BE2C (cell line): Measurements from ENCODE around the gene SYT1.

Experiments used
- DNase-seq: peaks from one replicate; pipeline ENCODE4 v3.0.0-alpha.2; 2020
- H3K27me3 ChIP-seq: fragments of 250-450 bp; sonication (Bioruptor Pico); 2 replicates; pipeline ENCODE4 v1.5.1; 2020; ENCODE audit warnings: mild to moderate bottlenecking
- H3K36me3 ChIP-seq: fragments of 250-450 bp; sonication (Bioruptor Pico); 2 replicates; pipeline ENCODE4 v1.5.1; 2020; ENCODE audit warnings: mild to moderate bottlenecking
- H3K4me1 ChIP-seq: fragments of 250-450 bp; sonication (Bioruptor Pico); 2 replicates; pipeline ENCODE4 v1.5.1; 2020
- H3K4me3 ChIP-seq: 2 replicates; pipeline ENCODE4 v1.5.1; 2011; ENCODE audit warnings: low read depth, low read length
- H3K9me3 ChIP-seq: fragments of 250-450 bp; sonication (Bioruptor Pico); 2 replicates; pipeline ENCODE4 v1.5.1; 2020
- TF ChIP-seq, protein P1 (sequence below): IDR thresholded peaks from 2 replicates; pipeline ENCODE4 v1.5.1; 2012; ENCODE audit warnings: mild to moderate bottlenecking, low read depth, low read length

The SYT1 gene

DNA sequence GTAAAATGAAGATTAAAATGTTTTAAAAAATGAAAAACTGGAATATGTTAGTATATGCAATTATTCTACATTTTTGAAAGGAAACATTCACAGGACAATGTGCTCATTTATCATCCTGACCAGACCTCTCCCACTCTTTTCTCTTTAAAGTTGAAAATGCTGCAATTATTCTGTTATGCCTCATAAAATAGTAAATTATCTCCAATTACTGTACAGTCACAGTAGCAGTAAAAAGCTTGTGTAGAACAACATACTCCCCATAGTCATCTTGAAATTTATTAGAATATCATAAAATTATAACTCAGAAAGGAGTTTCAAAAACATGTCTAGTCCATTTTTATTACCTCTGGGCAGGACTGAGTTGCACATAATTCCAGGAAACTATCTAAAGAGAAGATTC is 250.3 kb downstream of the SYT1 start:
- DNase-seq = no peak
- H3K4me1 ChIP-seq = peaks cover 27% of the 10 kb centered on the region
- no peak overlapping the region for H3K4me3 ChIP-seq
- TF ChIP-seq, protein P1, sequence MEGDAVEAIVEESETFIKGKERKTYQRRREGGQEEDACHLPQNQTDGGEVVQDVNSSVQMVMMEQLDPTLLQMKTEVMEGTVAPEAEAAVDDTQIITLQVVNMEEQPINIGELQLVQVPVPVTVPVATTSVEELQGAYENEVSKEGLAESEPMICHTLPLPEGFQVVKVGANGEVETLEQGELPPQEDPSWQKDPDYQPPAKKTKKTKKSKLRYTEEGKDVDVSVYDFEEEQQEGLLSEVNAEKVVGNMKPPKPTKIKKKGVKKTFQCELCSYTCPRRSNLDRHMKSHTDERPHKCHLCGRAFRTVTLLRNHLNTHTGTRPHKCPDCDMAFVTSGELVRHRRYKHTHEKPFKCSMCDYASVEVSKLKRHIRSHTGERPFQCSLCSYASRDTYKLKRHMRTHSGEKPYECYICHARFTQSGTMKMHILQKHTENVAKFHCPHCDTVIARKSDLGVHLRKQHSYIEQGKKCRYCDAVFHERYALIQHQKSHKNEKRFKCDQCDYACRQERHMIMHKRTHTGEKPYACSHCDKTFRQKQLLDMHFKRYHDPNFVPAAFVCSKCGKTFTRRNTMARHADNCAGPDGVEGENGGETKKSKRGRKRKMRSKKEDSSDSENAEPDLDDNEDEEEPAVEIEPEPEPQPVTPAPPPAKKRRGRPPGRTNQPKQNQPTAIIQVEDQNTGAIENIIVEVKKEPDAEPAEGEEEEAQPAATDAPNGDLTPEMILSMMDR = no peak
- no peaks in the 10 kb centered on the region for H3K9me3 ChIP-seq
- H3K27me3 ChIP-seq = no peaks in the 10 kb centered on the region
- peaks cover 14% of the 10 kb centered on the region for H3K36me3 ChIP-seq

- H3K9me3 ChIP-seq = no peaks in the 10 kb centered on the region
- no peaks in the 10 kb centered on the region for H3K27me3 ChIP-seq
- H3K4me1 ChIP-seq = peaks cover 27% of the 10 kb centered on the region
- H3K36me3 ChIP-seq = peaks cover 14% of the 10 kb centered on the region
- no peak for DNase-seq
- H3K4me3 ChIP-seq = no peak overlapping the region
- TF ChIP-seq, protein P1 = no peak
Measured at GRCh38 chr12:79115743-79116142, 251.2 kb downstream of the SYT1 start.

DNA sequence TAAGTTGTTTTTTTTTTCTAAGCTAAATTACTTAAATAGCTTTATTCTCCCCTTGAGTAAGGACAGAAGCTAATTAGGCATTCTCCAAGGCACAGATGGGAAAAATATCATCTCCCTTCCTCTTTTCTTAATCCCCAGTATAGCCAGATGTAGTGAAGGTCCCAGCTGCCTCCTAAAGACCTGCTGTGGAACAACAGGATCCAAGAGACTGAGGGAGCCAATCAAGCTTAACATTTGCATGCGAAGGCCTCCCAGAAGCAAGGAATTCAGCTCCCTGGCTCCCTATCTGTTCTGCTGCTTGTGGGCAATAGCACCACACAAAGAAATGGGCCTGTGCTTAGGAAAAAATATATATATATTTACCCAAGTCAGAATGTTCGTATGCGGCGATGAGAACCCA is 255.2 kb downstream of the SYT1 start:
- Histone ChIP-seq H3K27me3 (no peaks in the 10 kb centered on the region), H3K4me3 (no peak overlapping the region), H3K4me1 (peaks cover 7% of the 10 kb centered on the region; the same call in 1 of the 2 replicates), H3K9me3 (no peaks in the 10 kb centered on the region), H3K36me3 (peaks cover 18% of the 10 kb centered on the region)
- no peak for DNase-seq
- TF ChIP-seq, protein P1 = peak; percentile 34

DNA sequence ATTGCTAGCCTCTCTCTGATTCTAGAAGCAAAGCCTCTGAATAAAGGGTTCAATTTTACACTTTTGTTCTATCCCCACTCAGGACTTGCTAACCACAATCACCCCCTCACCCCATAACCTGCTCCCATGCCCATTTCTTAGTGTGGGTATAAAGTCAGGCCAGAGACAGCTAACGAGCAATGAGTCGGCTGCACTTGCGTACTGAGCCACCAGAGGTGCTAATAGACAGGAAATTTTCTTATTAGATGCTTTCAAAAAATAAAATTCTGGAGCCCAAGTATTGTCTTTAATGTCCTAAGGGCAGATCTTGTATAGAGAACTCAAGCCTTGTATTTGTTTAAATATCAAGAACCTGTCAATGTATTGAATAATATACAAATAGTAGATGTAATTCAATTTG is 256.9 kb downstream of the SYT1 start:
- H3K27me3 ChIP-seq = no peaks in the 10 kb centered on the region
- TF ChIP-seq, protein P1 = peak; percentile 40
- H3K4me1 ChIP-seq = no peaks in the 10 kb centered on the region; the same call in 1 of the 2 replicates
- peaks cover 15% of the 10 kb centered on the region for H3K36me3 ChIP-seq
- no peak for DNase-seq
- no peak overlapping the region for H3K4me3 ChIP-seq
- H3K9me3 ChIP-seq = no peaks in the 10 kb centered on the region

DNA sequence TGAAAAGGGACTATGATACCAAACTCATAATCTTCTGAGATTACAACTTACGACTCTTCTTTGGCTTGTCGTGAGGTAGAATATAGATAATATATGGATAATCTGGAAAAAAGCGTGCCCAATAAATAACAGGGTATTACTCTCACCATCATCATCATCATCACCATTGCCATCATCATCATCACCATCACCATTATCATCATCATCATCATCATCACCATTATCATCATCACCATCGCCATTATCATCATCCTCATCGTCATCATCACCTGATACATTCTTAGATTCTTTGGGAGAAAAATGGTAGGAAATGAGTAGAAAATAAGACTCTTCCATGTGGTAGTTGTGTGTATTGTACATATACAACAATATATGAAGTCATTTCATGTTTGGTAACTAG is 259.8 kb downstream of the SYT1 start:
- DNase-seq = no peak
- Histone ChIP-seq H3K36me3 (peaks cover 11% of the 10 kb centered on the region), H3K4me1 (no peaks in the 10 kb centered on the region), H3K27me3 (no peaks in the 10 kb centered on the region), H3K9me3 (no peaks in the 10 kb centered on the region), H3K4me3 (no peak overlapping the region)
- TF ChIP-seq, protein P1 = no peak

GRCh38 chr12:79125358-79125757 is 260.8 kb downstream of the SYT1 start:
- Histone ChIP-seq H3K27me3 (no peaks in the 10 kb centered on the region), H3K4me1 (no peaks in the 10 kb centered on the region), H3K4me3 (no peak overlapping the region), H3K9me3 (no peaks in the 10 kb centered on the region), H3K36me3 (peaks cover 11% of the 10 kb centered on the region)
- DNase-seq = no peak
- TF ChIP-seq, protein P1 = no peak
